Testis (tissue), 2 donors: ENCODE results near the gene SNX20.

ENCODE experiments used
- CTCF ChIP-seq, 3 experiments: fragments of 450-650 bp in 2 of 3; fragments of 200-600 bp in 1 of 3; sonication (generic) in 1 of 3; IDR thresholded peaks; one replicate each; pipeline ENCODE4 v1.5.1; 2016 to 2019; ENCODE audit warnings: antibody characterized with exemption in 3 of 3, mild to moderate bottlenecking in 2 of 3, moderate library complexity in 1 of 3
- POLR2A ChIP-seq: fragments of 450-650 bp; IDR thresholded peaks from one replicate; pipeline ENCODE4 v1.6.1; 2017; ENCODE audit warnings: antibody characterized with exemption, mild to moderate bottlenecking, moderate library complexity

GRCh38 chr16:50640919-50641817, 39.9 kb downstream of the SNX20 start:
- TF ChIP-seq CTCF (IDR thresholded peaks at IDR 0.05) (no peak), POLR2A (no peak)
